Liver (tissue), 3 donors: ENCODE results near the gene RTL1.

Experiments used
- CTCF ChIP-seq: fragments of 150-350 bp; IDR thresholded peaks from 2 replicates; pipeline ENCODE4 v1.5.1; 2017; ENCODE audit warnings: improper control_type of control experiment, low read depth, low read length; ENCODE audit not compliant: missing input control
- FOXA1 ChIP-seq: IDR thresholded peaks from 2 replicates; pipeline ENCODE4 v1.6.1; 2016; ENCODE audit warnings: antibody characterized with exemption
- JUND ChIP-seq, 2 donors: IDR thresholded peaks; 2 replicates each; pipeline ENCODE4 v1.6.1; 2016; ENCODE audit warnings: antibody characterized with exemption in 2 of 2
- MAX ChIP-seq: IDR thresholded peaks from 2 replicates; pipeline ENCODE4 v1.6.1; 2016; ENCODE audit warnings: antibody characterized with exemption
- SP1 ChIP-seq: IDR thresholded peaks from 2 replicates; pipeline ENCODE4 v1.6.1; 2018; ENCODE audit warnings: antibody characterized with exemption, mild to moderate bottlenecking
- TAF1 ChIP-seq: conservative IDR thresholded peaks from 2 replicates; pipeline ENCODE4 v1.6.1; 2016; ENCODE audit warnings: antibody characterized with exemption, mild to moderate bottlenecking
- YY1 ChIP-seq: IDR thresholded peaks from 2 replicates; pipeline ENCODE4 v1.6.1; 2016; ENCODE audit warnings: antibody characterized with exemption, mild to moderate bottlenecking
- TF ChIP-seq, protein P1 (sequence below): IDR thresholded peaks from 2 replicates; pipeline ENCODE4 v1.6.1; 2016; ENCODE audit warnings: antibody characterized with exemption, mild to moderate bottlenecking
- donor health status: healthy.
- donor health status: healthy.

- no peak for TF ChIP-seq YY1
- TF ChIP-seq CTCF = no peak
- TF ChIP-seq SP1 = no peak
- no peak for TF ChIP-seq MAX
- no peak for TF ChIP-seq JUND (IDR thresholded peaks at IDR 0.05)
- TF ChIP-seq, protein P1, sequence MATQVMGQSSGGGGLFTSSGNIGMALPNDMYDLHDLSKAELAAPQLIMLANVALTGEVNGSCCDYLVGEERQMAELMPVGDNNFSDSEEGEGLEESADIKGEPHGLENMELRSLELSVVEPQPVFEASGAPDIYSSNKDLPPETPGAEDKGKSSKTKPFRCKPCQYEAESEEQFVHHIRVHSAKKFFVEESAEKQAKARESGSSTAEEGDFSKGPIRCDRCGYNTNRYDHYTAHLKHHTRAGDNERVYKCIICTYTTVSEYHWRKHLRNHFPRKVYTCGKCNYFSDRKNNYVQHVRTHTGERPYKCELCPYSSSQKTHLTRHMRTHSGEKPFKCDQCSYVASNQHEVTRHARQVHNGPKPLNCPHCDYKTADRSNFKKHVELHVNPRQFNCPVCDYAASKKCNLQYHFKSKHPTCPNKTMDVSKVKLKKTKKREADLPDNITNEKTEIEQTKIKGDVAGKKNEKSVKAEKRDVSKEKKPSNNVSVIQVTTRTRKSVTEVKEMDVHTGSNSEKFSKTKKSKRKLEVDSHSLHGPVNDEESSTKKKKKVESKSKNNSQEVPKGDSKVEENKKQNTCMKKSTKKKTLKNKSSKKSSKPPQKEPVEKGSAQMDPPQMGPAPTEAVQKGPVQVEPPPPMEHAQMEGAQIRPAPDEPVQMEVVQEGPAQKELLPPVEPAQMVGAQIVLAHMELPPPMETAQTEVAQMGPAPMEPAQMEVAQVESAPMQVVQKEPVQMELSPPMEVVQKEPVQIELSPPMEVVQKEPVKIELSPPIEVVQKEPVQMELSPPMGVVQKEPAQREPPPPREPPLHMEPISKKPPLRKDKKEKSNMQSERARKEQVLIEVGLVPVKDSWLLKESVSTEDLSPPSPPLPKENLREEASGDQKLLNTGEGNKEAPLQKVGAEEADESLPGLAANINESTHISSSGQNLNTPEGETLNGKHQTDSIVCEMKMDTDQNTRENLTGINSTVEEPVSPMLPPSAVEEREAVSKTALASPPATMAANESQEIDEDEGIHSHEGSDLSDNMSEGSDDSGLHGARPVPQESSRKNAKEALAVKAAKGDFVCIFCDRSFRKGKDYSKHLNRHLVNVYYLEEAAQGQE = no peak
- no peak for TF ChIP-seq TAF1
- TF ChIP-seq FOXA1 = no peak
These were observed 60.7 kb downstream of the RTL1 start for GRCh38 chr14:100842799-100843198.
